ENCODE measurements around the gene FNDC8. TPM values are rescaled to one million over a fixed set of nuclear protein-coding genes. Genes with fewer than 3 reads are reported as not detected.

Gene FNDC8
- total and polyA plus RNA-seq, 9 of the 15 experiments (the other 6 are each of a cell fraction or from before 2014, with no cell fraction given): 0.04 TPM; not detected in 8

DNA sequence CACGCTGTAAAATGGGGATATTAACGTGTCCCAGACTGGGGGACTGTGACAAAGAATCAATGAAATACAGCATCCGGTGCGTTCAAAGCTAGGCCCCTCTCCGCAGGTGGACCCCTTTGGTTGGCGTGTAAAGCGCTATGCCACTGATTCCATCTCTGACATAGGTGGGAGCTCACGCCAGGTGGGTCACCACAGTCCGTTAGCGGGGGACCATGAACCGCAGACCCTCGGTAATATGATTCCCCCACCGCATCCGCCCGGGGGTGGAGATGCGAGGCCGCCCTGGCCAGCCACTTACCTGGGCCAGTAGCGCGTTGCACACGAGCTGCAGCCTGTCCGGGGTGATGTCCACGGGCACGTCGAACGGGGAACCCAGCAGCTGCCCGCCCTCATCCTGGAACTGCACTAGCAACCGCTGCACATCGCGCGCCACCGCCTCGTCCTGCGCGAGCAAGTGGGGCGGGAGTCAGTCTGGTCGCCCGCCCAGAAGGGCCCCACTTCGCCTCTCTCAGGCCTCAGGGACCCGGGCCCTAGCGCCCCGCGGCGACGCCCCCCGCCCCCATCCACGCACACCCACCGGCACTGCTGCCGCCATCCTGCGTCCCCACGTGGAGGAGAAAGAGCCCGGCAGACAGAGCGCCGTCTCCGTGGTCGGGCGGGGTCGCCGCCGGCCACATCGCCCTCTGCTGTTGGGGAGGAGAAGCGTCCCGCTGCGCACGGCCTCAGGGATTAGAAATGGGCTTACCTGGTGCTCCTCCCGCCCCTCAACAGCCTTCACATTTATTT, 20.5 kb downstream of the FNDC8 start, which contains the start of gene NLE1 (continued):
- TF ChIP-seq, protein P1, sequence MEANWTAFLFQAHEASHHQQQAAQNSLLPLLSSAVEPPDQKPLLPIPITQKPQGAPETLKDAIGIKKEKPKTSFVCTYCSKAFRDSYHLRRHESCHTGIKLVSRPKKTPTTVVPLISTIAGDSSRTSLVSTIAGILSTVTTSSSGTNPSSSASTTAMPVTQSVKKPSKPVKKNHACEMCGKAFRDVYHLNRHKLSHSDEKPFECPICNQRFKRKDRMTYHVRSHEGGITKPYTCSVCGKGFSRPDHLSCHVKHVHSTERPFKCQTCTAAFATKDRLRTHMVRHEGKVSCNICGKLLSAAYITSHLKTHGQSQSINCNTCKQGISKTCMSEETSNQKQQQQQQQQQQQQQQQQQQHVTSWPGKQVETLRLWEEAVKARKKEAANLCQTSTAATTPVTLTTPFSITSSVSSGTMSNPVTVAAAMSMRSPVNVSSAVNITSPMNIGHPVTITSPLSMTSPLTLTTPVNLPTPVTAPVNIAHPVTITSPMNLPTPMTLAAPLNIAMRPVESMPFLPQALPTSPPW (CRISPR knock-in tag; IDR thresholded peaks at IDR 0.05): peak; percentile 64
- no peak for TF ChIP-seq JUNB (CRISPR knock-in tag; conservative IDR thresholded peaks at IDR 0.05)
- no peak for TF ChIP-seq RUNX1 (IDR thresholded peaks at IDR 0.05; ENCODE audit: low read depth)
- TF ChIP-seq, protein P2, sequence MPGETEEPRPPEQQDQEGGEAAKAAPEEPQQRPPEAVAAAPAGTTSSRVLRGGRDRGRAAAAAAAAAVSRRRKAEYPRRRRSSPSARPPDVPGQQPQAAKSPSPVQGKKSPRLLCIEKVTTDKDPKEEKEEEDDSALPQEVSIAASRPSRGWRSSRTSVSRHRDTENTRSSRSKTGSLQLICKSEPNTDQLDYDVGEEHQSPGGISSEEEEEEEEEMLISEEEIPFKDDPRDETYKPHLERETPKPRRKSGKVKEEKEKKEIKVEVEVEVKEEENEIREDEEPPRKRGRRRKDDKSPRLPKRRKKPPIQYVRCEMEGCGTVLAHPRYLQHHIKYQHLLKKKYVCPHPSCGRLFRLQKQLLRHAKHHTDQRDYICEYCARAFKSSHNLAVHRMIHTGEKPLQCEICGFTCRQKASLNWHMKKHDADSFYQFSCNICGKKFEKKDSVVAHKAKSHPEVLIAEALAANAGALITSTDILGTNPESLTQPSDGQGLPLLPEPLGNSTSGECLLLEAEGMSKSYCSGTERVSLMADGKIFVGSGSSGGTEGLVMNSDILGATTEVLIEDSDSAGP (CRISPR knock-in tag; IDR thresholded peaks at IDR 0.05): no peak
- peak; percentile 31 for TF ChIP-seq HNRNPLL (IDR thresholded peaks at IDR 0.05; ENCODE audit: low read depth, low read length, poor library complexity, severe bottlenecking)
- no peak for TF ChIP-seq XRCC4 (IDR thresholded peaks at IDR 0.05; ENCODE audit: extremely low read depth, insufficient read depth, insufficient read length)
- no peak for TF ChIP-seq NCOA2 (IDR thresholded peaks at IDR 0.05; ENCODE audit: partially characterized antibody in 2 of 2)
- no peak for TF ChIP-seq TEAD2 (tag; IDR thresholded peaks at IDR 0.05)
- TF ChIP-seq, protein P3, sequence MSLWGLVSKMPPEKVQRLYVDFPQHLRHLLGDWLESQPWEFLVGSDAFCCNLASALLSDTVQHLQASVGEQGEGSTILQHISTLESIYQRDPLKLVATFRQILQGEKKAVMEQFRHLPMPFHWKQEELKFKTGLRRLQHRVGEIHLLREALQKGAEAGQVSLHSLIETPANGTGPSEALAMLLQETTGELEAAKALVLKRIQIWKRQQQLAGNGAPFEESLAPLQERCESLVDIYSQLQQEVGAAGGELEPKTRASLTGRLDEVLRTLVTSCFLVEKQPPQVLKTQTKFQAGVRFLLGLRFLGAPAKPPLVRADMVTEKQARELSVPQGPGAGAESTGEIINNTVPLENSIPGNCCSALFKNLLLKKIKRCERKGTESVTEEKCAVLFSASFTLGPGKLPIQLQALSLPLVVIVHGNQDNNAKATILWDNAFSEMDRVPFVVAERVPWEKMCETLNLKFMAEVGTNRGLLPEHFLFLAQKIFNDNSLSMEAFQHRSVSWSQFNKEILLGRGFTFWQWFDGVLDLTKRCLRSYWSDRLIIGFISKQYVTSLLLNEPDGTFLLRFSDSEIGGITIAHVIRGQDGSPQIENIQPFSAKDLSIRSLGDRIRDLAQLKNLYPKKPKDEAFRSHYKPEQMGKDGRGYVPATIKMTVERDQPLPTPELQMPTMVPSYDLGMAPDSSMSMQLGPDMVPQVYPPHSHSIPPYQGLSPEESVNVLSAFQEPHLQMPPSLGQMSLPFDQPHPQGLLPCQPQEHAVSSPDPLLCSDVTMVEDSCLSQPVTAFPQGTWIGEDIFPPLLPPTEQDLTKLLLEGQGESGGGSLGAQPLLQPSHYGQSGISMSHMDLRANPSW (CRISPR knock-in tag; IDR thresholded peaks at IDR 0.05): no peak
- no peak for TF ChIP-seq GTF2F1 (IDR thresholded peaks at IDR 0.05; ENCODE audit: low read depth, low read length)
- 0 out of 2 replicates have a peak, but pooled peaks have one; percentile 10 for TF ChIP-seq LEF1 (IDR thresholded peaks at IDR 0.05)
- TF ChIP-seq, protein P4, sequence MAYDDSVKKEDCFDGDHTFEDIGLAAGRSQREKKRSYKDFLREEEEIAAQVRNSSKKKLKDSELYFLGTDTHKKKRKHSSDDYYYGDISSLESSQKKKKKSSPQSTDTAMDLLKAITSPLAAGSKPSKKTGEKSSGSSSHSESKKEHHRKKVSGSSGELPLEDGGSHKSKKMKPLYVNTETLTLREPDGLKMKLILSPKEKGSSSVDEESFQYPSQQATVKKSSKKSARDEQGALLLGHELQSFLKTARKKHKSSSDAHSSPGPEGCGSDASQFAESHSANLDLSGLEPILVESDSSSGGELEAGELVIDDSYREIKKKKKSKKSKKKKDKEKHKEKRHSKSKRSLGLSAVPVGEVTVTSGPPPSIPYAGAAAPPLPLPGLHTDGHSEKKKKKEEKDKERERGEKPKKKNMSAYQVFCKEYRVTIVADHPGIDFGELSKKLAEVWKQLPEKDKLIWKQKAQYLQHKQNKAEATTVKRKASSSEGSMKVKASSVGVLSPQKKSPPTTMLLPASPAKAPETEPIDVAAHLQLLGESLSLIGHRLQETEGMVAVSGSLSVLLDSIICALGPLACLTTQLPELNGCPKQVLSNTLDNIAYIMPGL (CRISPR knock-in tag; IDR thresholded peaks at IDR 0.05): peak; percentile 91; the same call in 1 of the 2 replicates
- TF ChIP-seq, protein P5, sequence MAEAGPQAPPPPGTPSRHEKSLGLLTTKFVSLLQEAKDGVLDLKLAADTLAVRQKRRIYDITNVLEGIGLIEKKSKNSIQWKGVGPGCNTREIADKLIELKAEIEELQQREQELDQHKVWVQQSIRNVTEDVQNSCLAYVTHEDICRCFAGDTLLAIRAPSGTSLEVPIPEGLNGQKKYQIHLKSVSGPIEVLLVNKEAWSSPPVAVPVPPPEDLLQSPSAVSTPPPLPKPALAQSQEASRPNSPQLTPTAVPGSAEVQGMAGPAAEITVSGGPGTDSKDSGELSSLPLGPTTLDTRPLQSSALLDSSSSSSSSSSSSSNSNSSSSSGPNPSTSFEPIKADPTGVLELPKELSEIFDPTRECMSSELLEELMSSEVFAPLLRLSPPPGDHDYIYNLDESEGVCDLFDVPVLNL (CRISPR knock-in tag; IDR thresholded peaks at IDR 0.05; ENCODE audit: low read depth): no peak
- TF ChIP-seq ATF7 (IDR thresholded peaks at IDR 0.05): peak; percentile 51; the same call in 1 of the 2 replicates
- no peak for TF ChIP-seq HNRNPK (IDR thresholded peaks at IDR 0.05; ENCODE audit: low read depth, low read length, poor library complexity, severe bottlenecking)
- no peak; a peak in 1 of 4 replicates for TF ChIP-seq RCOR1 (IDR thresholded peaks at IDR 0.05; ENCODE audit: borderline replicate concordance in 1 of 2, low read depth in 2 of 2, low read length in 2 of 2)
